Spleen (tissue), 7 donors: ENCODE measurements around the gene ANKRD44.

Experiments used
- POLR2A ChIP-seq, 3 donors: fragments of 450-650 bp; IDR thresholded peaks; one replicate each; pipeline ENCODE4 v1.5.1; 2017; ENCODE audit warnings: antibody characterized with exemption in 3 of 3, mild to moderate bottlenecking in 1 of 3
- POLR2AphosphoS5 ChIP-seq, 3 donors: sonication (generic); formaldehyde crosslinking; IDR thresholded peaks; one replicate each; pipeline ENCODE4 v1.5.1; 2017; ENCODE audit warnings: antibody characterized with exemption in 3 of 3
- TF ChIP-seq, protein P1 (sequence below), 11 experiments: fragments of 200-600 bp in 7 of 11; fragments of 450-650 bp in 4 of 11; sonication (generic) in 4 of 11; IDR thresholded peaks in 8 of 11; conservative IDR thresholded peaks in 3 of 11; 1 replicate in 7 of 11; 2 replicates in 4 of 11; pipeline versions ENCODE4 v1.4.0 to v1.8.0; 2016 to 2021; ENCODE audit warnings: antibody characterized with exemption in 11 of 11, inconsistent platforms in 4 of 11, mild to moderate bottlenecking in 1 of 11
- donor health status: DM: no; HTN: no; CAD: no; lungs with moderate emphysema.
- donor health status: DM: no; HTN: no; CAD: no.
- donor health status: DM: no; HTN: no; CAD: no.

DNA sequence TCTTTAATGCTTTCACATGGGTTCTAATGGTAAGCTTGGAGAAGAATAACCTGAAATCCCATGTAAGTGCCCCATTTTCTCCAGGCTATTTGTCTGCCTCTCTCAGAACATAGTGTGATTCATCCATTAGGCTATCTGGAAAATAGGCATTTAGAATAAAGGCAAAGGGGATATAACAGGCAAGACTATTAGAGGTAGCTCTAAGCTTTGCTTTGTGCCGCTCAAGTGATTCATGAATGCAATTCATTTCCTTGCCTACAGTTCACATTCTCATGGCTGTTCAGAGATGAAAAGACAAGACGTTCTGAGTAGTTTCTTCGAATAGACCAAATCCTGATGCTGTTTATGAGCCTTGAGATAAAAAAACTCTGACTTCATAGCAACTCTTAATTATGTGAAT lies 101.7 kb downstream of the ANKRD44 start:
- TF ChIP-seq, protein P1, sequence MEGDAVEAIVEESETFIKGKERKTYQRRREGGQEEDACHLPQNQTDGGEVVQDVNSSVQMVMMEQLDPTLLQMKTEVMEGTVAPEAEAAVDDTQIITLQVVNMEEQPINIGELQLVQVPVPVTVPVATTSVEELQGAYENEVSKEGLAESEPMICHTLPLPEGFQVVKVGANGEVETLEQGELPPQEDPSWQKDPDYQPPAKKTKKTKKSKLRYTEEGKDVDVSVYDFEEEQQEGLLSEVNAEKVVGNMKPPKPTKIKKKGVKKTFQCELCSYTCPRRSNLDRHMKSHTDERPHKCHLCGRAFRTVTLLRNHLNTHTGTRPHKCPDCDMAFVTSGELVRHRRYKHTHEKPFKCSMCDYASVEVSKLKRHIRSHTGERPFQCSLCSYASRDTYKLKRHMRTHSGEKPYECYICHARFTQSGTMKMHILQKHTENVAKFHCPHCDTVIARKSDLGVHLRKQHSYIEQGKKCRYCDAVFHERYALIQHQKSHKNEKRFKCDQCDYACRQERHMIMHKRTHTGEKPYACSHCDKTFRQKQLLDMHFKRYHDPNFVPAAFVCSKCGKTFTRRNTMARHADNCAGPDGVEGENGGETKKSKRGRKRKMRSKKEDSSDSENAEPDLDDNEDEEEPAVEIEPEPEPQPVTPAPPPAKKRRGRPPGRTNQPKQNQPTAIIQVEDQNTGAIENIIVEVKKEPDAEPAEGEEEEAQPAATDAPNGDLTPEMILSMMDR (IDR thresholded peaks at IDR 0.05 in 8 of 11, conservative IDR thresholded peaks at IDR 0.05 in 3 of 11), result no peak
- TF ChIP-seq POLR2AphosphoS5 (IDR thresholded peaks at IDR 0.05), result no peak
- TF ChIP-seq POLR2A (IDR thresholded peaks at IDR 0.05), result no peak
